Activated CD8-positive, alpha-beta memory T cell treated with anti-CD3 and anti-CD28 coated beads, Interleukin-2, amount 50 U/mL, for 24 hours (primary cell): Measurements from ENCODE around the gene SLC38A8.
A peak's percentile ranks its signal among the peaks of the same experiment; 100 is the strongest.

Experiments used
- DNase-seq: peaks from one replicate; pipeline ENCODE4 v3.0.0-alpha.2; 2020; ENCODE audit errors: extremely low read depth

The SLC38A8 gene

GRCh38 chr16:84042308-84042878 is at the start of gene SLC38A8:
TSS of gene SLC38A8 (minus strand) at chr16:84042795. CDS start at chr16:84042157, 638 bp downstream.
- no peak for DNase-seq

GRCh38 chr16:84091460-84091859 is 48.9 kb upstream of the SLC38A8 start:
- no peak for DNase-seq

- no peak for DNase-seq
These were observed 47.6 kb upstream of the SLC38A8 start for GRCh38 chr16:84090211-84090610.

DNA sequence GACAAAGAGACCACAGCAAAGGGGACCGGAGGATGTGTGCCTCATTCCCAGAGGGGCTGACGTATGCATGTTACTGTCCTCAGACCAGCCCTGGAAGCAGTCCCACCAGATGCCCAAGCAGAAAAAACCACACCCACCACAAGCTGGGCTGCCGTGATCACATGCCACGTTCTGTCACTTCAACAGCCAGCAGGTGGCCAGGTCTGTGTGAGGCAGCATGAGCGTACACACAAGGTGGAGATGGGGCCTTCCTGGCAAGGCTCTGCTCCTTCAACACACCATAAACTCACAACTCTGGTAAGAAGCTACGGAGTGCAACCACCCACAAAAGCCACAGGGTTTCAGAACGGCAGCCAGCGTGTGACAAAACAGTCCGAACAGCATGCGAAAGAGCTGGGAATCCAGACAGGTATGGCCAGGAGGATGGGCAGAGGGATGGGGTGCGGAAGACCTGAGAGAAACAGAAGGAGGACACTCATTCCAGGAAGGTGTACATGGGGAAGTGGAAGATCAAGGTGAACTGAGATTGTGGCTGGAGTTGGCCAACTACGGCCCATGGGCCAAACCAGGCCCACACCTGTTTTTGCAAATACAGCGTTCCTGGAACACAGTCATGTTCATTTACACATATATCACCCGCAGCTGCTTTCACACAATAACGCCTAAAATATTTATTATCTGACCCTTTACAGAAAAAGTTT is 46.2 kb upstream of the SLC38A8 start:
- peak; percentile 4 for DNase-seq

DNA sequence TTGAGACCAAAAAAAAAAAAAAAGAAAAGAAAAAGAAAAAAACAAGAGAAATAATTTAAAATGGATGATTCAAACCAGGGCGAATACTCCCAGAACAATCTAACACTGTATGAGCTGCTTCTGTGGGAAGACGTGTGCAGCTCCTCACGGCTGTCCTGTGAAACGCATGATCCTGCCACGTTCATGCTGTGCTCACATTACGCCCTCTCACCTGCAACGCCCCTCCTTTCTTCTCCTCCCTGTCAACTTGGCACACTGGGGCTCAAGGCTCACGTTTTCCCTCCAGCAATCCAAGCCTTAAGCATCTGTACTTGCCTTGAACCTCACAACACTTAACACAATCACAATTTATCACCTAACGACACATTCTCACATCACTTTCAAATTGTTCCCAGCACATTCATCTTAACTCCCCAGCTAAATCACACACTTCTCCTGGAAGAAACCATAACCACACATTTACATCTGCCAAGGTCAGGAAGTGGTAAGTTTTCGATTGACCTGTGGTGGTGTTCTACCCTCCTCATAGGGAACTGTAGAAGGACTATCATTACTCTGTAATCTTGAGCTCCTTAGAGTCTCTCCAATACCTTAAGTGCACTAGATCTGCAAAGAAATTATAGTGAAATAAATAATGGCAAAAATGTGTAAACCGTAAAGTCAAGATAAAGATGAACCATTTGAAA is 45.0 kb upstream of the SLC38A8 start:
- no peak for DNase-seq

DNA sequence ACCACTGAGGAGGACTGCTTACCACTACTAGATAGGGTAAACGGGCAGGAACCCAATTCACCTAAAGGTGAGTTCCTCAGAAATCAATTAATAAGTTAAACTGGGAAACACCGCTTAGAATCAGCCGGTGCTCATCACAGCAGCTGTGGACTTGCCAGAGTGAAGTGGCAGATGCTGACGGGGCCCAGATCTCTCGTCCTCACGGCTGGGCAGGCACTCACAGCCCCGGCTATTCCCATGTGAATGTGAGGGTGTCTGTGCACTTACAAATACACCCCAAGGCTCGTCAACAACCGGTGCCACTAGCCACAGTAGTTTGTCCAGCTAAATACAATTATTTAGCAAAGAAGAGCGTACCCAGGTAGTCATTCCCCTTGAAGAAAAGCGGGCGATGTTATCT is 44.4 kb upstream of the SLC38A8 start:
- no peak for DNase-seq

DNA sequence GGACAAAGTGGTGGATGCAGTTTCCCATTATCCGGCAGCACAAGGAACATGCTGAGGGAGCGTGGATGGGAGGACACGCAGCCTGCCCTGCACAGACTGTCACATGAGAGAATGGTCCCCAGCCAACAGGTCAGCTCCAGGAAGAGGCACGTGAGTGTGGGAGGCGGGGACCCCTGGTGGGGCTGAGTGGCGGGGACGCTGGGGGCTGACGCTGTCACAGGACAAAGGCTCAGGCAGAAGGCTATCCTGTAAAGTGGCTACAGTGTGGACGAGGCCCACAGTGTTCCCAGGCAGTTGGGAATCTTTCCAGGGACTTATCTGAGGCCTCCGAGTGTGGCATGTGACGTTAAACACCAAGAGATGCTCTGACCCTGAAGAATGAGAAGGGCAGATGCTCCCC is 43.7 kb upstream of the SLC38A8 start:
- no peak for DNase-seq

- no peak for DNase-seq
These were observed 43.2 kb upstream of the SLC38A8 start for GRCh38 chr16:84085773-84086172.

DNA sequence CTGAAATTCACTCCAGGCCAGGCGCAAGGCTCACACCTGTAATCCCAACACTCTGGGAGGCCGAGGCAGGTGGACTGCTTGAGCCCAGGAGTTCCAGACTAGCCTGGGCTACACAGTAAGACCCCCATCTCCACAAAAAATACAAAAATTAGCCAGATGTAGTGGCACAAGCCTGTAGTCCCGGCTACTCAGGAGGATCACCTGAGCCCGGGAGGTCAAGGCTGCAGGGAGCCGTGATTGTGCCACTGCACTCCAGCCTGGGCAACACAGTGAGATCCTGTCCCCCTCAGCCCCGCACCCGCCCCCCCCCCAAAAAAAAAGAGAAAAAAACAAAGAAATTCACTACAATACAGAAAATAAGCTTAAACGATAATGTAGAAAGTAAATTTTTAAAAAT is 42.7 kb upstream of the SLC38A8 start:
- DNase-seq = no peak

DNA sequence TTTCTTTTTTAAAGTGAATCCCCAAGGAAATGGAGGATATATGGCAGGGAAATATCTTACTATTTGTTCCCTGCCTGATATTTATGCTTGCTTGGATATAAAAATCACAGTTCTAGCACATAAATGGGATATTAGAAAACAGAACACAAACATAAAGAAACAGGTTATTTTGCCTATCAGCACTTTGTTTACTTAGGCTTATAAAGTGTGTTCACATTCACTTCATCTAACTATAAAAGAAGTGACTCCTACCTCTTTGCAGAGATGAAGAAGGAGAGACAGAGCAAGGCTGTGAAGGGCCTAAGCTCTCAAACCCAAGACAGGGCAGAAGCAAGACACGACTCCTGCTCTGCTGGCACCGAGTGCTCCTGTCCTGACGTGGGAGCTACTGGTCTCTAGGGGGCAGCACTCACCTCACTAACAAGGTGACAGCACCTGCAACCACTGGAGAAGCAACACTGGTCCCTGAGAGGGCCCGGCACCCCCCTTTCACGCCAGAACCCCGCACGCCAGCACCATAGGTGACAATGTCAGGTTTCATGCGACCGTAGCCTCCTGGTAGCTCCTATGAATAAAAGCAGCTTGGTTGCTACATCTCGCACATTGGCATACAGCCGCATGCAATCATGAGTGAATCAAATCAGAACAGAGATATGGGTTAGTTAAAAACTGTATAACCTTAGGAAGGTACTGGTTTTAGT is 42.1 kb upstream of the SLC38A8 start:
- peak; percentile 44 for DNase-seq

- no peak for DNase-seq
These were observed 40.4 kb upstream of the SLC38A8 start for GRCh38 chr16:84082835-84083569.

DNA sequence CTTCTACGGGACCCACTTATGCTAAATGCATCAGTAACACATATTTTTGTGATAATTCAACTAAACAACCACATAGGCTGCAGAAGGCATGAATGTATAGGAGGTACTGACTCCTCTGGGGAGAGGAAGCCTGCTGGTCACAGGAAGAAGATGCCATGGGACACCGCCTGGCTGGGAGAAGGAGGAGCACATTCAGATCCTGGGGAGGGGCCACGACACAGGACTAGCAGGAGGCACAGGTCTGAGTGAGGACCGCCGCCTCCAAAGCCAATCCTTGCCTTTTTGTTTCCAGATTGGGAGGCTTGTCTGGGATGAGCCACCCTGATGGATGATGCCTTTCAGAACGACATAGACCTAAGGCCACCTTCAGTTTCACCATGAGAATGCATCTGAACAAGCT is 39.5 kb upstream of the SLC38A8 start:
- no peak for DNase-seq

DNA sequence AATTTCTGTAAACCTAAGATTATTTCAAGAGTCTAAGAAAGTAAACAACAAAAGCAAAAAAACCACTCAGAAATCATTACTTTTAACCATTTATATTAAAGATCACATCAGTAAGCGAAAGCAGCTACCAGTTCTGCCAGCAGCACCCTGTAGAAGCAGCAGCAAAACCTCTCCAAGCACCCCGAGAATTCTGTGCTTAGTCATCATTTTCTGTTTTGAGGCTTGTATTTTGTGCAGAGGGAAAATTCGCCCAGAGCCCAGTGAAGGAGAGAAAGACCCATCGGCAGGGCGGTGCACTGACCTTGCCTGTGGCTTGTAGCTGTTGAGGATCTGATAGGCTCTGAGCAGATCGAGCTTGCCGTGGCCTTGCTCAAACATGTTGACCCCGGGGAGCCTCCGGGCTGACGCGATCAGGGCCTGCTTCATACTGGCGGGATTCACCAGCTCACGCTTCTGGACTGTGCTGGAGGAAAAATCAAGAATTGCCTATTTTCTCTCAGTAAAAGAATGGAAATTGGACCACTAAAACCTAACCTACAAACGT is 38.9 kb upstream of the SLC38A8 start:
- no peak for DNase-seq

- DNase-seq = no peak
These were observed 38.2 kb upstream of the SLC38A8 start for GRCh38 chr16:84080813-84081212.

DNA sequence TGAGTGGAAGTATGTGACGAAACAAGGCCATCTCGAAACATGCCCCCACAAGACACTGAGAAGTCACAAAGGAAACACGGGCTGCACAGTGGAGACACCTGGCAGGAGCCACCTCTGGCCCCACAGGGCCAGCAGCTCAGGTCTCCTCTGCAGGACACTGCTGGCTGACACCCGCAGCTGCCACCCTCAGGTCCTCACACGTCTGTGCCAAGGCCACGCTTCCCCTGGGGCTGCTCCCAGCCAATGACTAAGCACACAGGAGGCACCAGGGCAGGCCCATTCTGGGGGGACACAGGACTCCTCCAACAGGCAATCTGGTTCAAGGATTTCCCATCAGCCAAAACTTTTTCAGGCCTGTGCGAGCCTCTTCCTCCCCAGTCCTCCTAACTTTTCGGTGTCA is 37.8 kb upstream of the SLC38A8 start:
- DNase-seq = no peak

DNA sequence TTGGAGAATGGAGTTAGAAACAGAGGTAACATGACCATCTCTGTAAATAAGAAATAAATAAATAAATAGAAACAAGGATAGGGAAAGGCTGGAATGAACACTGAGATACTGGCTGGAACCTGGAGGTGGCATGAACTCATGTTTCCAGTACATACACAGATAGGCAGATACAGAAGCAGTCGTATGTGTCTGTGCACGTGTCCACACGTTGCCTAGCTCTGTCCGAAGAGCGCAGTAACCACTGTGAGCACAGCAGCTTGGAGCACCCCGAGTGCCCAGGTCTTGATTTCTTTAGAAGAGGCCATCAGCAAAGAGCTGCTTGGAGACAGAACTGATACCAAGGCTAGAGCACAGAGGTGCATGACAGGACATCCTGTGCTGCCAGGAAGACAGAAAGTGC is 37.1 kb upstream of the SLC38A8 start:
- no peak for DNase-seq

DNA sequence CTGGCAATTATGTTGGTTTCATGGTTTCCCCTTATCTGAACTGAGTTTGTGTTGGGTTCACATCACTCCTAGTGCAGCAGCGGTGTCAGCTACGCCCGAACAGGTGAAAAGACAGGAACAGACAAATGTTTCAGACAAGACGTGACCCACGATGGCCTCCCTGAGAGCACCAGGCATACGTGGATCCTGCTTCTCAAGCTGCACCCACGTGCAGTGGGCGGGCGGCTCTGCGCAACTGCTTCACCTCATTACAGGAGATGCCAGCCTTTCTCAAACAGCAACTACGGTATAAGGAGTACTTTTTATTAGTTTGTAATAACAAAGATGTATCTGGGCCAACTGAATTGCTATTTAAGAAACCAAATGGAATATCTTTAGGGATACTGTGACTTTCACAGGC is 32.8 kb upstream of the SLC38A8 start:
- no peak for DNase-seq

- DNase-seq = no peak
These were observed 32.1 kb upstream of the SLC38A8 start for GRCh38 chr16:84074721-84075120.

DNA sequence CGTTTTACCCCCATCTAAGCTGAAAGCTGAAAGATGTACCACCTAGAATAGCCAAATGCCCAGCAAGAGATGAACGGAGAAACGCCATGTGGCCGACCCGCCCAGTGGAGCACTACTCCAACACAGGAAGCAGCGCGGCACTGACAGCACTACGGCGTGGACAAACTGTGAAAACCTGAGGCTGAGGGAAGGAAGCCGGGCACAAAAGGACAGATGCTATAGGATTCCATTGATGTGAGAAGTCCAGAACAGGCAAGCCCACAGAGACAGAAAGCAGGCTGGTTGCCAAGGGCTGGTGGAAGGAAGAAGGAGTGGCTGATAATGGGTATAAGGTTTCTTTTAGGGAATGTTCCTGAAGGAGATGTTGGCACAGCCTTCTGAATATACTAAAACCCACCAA is 29.4 kb upstream of the SLC38A8 start:
- DNase-seq = no peak

DNA sequence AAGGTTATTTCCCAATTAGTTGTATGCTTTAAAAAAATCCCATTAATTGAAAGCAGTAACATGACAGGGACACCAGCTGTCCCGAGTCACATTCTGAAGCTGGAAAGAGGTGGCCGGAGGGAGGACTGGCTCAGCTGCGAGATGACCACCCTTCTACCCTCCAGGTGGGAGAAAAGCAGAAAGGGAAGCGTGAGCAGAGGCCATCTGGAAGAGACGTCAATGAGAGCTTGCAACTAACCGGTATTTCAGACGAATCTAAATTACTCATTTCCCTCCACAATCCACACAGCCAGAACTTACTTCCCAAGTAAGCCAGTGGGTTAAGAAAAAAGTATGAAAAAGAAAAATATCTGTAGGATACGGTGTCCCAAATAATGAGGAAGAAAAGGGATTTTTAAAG is 28.5 kb upstream of the SLC38A8 start:
- no peak for DNase-seq

GRCh38 chr16:84069540-84069939 is 26.9 kb upstream of the SLC38A8 start:
- DNase-seq = no peak
